ENCODE data around the gene TEX13C.

The TEX13C gene

GRCh38 chrX:125319646-125320521 is at the start of gene TEX13C:
TSS of gene TEX13C (plus strand) at chrX:125319871. CDS start at chrX:125320120, 249 bp downstream.
- TF ChIP-seq CTCF (IDR thresholded peaks at IDR 0.05; ENCODE audit: low read depth, low read length) = 0 out of 2 replicates have a peak, but pooled peaks have one; percentile 7
- no peak within 1 kb of the TSS for H3K4me3 ChIP-seq (ENCODE audit: low read depth, low read length)

- no peak for TF ChIP-seq CTCF (IDR thresholded peaks at IDR 0.05; ENCODE audit: low read depth, low read length)
Observed at GRCh38 chrX:125287282-125287681, 32.4 kb upstream of the TEX13C start.

GRCh38 chrX:125288343-125288742 is 31.3 kb upstream of the TEX13C start:
- TF ChIP-seq CTCF (IDR thresholded peaks at IDR 0.05; ENCODE audit: low read depth, low read length) = no peak
- H3K4me3 ChIP-seq (ENCODE audit: low read depth, low read length) = no peak overlapping the region

More at GRCh38 chrX:125287282-125287681, 32.4 kb upstream of the TEX13C start:
- H3K4me3 ChIP-seq (ENCODE audit: low read depth, low read length) = no peak overlapping the region

- TF ChIP-seq CTCF (IDR thresholded peaks at IDR 0.05; ENCODE audit: low read depth, low read length) = no peak
- H3K4me3 ChIP-seq (ENCODE audit: low read depth, low read length) = no peak overlapping the region
Observed at GRCh38 chrX:125289209-125289608, 30.5 kb upstream of the TEX13C start.

- no peak overlapping the region for H3K4me3 ChIP-seq (ENCODE audit: low read depth, low read length)
- no peak for TF ChIP-seq CTCF (IDR thresholded peaks at IDR 0.05; ENCODE audit: low read depth, low read length)
Observed at GRCh38 chrX:125289920-125290319, 29.8 kb upstream of the TEX13C start.

GRCh38 chrX:125291124-125291523 is 28.5 kb upstream of the TEX13C start:
- no peak overlapping the region for H3K4me3 ChIP-seq (ENCODE audit: low read depth, low read length)
- TF ChIP-seq CTCF (IDR thresholded peaks at IDR 0.05; ENCODE audit: low read depth, low read length) = no peak
